ENCODE data around the gene PITPNC1. TPM values are rescaled to one million over a fixed set of nuclear protein-coding genes. Genes with fewer than 3 reads are reported as not detected.

PITPNC1 gene
- polyA plus RNA-seq, 1 donor from 2014 or later: 18.8 TPM

DNA sequence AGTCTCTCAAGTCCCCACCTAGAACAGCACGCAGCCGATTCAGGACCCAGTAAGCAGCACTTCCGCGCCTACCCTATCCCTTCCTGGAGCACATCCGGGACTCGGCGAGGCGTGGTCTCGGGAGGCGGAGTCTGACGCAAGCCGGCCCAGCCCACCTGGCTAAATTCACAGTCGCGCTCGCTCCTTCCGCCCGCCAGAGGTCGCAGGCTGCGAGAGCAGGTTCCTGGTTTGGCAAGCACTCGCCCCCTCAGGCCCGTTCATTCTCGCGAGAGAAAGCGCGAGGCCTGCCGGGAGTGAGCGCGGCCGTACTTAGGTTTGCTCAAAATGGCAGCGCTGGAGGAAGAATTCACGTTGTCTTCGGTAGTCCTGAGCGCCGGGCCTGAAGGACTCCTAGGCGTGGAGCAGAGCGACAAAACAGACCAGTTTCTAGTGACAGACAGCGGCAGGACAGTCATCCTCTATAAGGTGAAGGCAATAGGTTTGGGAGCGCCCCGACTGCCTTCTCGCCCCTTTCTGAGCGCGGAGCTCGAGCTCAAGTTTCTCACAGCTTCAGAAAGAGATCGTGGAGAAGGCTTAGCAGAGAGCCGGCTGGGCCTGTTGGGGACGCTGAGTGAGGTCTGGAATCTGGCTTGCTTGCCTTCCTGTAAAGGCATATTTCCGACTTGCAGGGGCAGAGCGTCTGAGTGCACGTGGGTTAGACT is 340.7 kb downstream of the PITPNC1 start, which contains the start of gene NOL11:
NOL11 (plus strand) TSS at position 313 of the 701 bp plus-strand sequence; CDS start at position 325, 12 bp downstream.
- peaks cover 4% of the 10 kb centered on the region for H3K36me3 ChIP-seq (ENCODE audit: insufficient read depth, low read length)
- peak within 1 kb of the TSS; percentile 88 for H3K9ac ChIP-seq (ENCODE audit: low read length)
- H3K27ac ChIP-seq (ENCODE audit: low read length): peak within 1 kb of the TSS; percentile 91
- peak within 1 kb of the TSS; percentile 62 for H2AFZ ChIP-seq (ENCODE audit: low read depth, low read length)
- TF ChIP-seq RAD21 (conservative IDR thresholded peaks at IDR 0.05): peak; percentile 78
- peak; percentile 88 for TF ChIP-seq SMC3 (conservative IDR thresholded peaks at IDR 0.05; ENCODE audit: poor library complexity)
- no peak for TF ChIP-seq EZH2 (IDR thresholded peaks at IDR 0.05; ENCODE audit: borderline replicate concordance, insufficient read depth, low read length, poor library complexity, severe bottlenecking)
- TF ChIP-seq MXI1 (conservative IDR thresholded peaks at IDR 0.05; ENCODE audit: poor library complexity, severe bottlenecking): peak; percentile 98
- no peak for TF ChIP-seq EP300 (conservative IDR thresholded peaks at IDR 0.05; ENCODE audit: poor library complexity, severe bottlenecking)
- TF ChIP-seq POLR2AphosphoS5 (IDR thresholded peaks at IDR 0.05): peak; percentile 92
- TF ChIP-seq, protein P1, sequence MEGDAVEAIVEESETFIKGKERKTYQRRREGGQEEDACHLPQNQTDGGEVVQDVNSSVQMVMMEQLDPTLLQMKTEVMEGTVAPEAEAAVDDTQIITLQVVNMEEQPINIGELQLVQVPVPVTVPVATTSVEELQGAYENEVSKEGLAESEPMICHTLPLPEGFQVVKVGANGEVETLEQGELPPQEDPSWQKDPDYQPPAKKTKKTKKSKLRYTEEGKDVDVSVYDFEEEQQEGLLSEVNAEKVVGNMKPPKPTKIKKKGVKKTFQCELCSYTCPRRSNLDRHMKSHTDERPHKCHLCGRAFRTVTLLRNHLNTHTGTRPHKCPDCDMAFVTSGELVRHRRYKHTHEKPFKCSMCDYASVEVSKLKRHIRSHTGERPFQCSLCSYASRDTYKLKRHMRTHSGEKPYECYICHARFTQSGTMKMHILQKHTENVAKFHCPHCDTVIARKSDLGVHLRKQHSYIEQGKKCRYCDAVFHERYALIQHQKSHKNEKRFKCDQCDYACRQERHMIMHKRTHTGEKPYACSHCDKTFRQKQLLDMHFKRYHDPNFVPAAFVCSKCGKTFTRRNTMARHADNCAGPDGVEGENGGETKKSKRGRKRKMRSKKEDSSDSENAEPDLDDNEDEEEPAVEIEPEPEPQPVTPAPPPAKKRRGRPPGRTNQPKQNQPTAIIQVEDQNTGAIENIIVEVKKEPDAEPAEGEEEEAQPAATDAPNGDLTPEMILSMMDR (IDR thresholded peaks at IDR 0.05; ENCODE audit: poor library complexity, severe bottlenecking): peak; percentile 100
- peak; percentile 93 for TF ChIP-seq REST (IDR thresholded peaks at IDR 0.05; ENCODE audit: borderline replicate concordance)
- TF ChIP-seq TAF1 (IDR thresholded peaks at IDR 0.05; ENCODE audit: low read depth): peak; percentile 92
- peak within 1 kb of the TSS; percentile 85 for H3K4me2 ChIP-seq (ENCODE audit: low read length)
- H3K4me3 ChIP-seq (ENCODE audit: low read length): peak within 1 kb of the TSS; percentile 83
- no peaks in the 10 kb centered on the region for H3K27me3 ChIP-seq (ENCODE audit: insufficient read depth, low read depth, low read length)
- peaks cover 10% of the 10 kb centered on the region for H3K79me2 ChIP-seq (replicated peaks; ENCODE audit: insufficient read depth, low read length)
- H4K20me1 ChIP-seq (ENCODE audit: insufficient read depth): no peaks in the 10 kb centered on the region
- H3F3A ChIP-seq (ENCODE audit: insufficient read depth, low read length, poor library complexity, severe bottlenecking): peaks cover 3% of the 10 kb centered on the region
- H3K9me3 ChIP-seq (ENCODE audit: low read length): no peaks in the 10 kb centered on the region
- no peaks in the 10 kb centered on the region for H3K9me2 ChIP-seq (ENCODE audit: insufficient read depth, low read length)

GRCh38 chr17:67718325-67718941 is 341.4 kb downstream of the PITPNC1 start:
- peak overlapping the region; percentile 91 for H3K27ac ChIP-seq (ENCODE audit: low read length)
- H4K20me1 ChIP-seq (ENCODE audit: insufficient read depth): no peaks in the 10 kb centered on the region
- H3K36me3 ChIP-seq (ENCODE audit: insufficient read depth, low read length): peaks cover 4% of the 10 kb centered on the region
- H3K9ac ChIP-seq (ENCODE audit: low read length): peak overlapping the region; percentile 88
- peaks cover 3% of the 10 kb centered on the region for H3F3A ChIP-seq (ENCODE audit: insufficient read depth, low read length, poor library complexity, severe bottlenecking)
- no peaks in the 10 kb centered on the region for H3K27me3 ChIP-seq (ENCODE audit: insufficient read depth, low read depth, low read length)
- H2AFZ ChIP-seq (ENCODE audit: low read depth, low read length): peak overlapping the region; percentile 60
- TF ChIP-seq, protein P1 (IDR thresholded peaks at IDR 0.05; ENCODE audit: poor library complexity, severe bottlenecking): no peak
- TF ChIP-seq POLR2AphosphoS5 (IDR thresholded peaks at IDR 0.05) (no peak), REST (IDR thresholded peaks at IDR 0.05; ENCODE audit: borderline replicate concordance) (no peak), EZH2 (IDR thresholded peaks at IDR 0.05; ENCODE audit: borderline replicate concordance, insufficient read depth, low read length, poor library complexity, severe bottlenecking) (no peak), EP300 (conservative IDR thresholded peaks at IDR 0.05; ENCODE audit: poor library complexity, severe bottlenecking) (no peak), RAD21 (conservative IDR thresholded peaks at IDR 0.05) (no peak), SMC3 (conservative IDR thresholded peaks at IDR 0.05; ENCODE audit: poor library complexity) (no peak), MXI1 (conservative IDR thresholded peaks at IDR 0.05; ENCODE audit: poor library complexity, severe bottlenecking) (no peak), TAF1 (IDR thresholded peaks at IDR 0.05; ENCODE audit: low read depth) (no peak)
- H3K9me3 ChIP-seq (ENCODE audit: low read length): no peaks in the 10 kb centered on the region
- H3K4me2 ChIP-seq (ENCODE audit: low read length): peak overlapping the region; percentile 81
- H3K4me3 ChIP-seq (ENCODE audit: low read length): peak overlapping the region; percentile 83
- H3K79me2 ChIP-seq (replicated peaks; ENCODE audit: insufficient read depth, low read length): peaks cover 10% of the 10 kb centered on the region
- H3K9me2 ChIP-seq (ENCODE audit: insufficient read depth, low read length): no peaks in the 10 kb centered on the region

All from neural cell (in vitro differentiated cells).